GM10266 (cell line): ENCODE measurements around the gene GPX6.
"Not testable (repeated sequence)": the region's sequence is repeated elsewhere in the genome, so short reads cannot be mapped to it uniquely, and the experiment has no call there.

Source experiments
- DNase-seq: peaks from one replicate; pipeline ENCODE4 v3.0.0; 2012; ENCODE audit errors: extremely low spot score
- CTCF ChIP-seq: IDR thresholded peaks from 2 replicates; pipeline ENCODE4 v1.5.1; 2012; ENCODE audit warnings: mild to moderate bottlenecking, low read depth; ENCODE audit not compliant: control insufficient read depth, insufficient read depth; ENCODE audit errors: missing control alignments

Gene GPX6

GRCh38 chr6:28478518-28478917 is 37.1 kb downstream of the GPX6 start:
- DNase-seq = no peak
- no peak for TF ChIP-seq CTCF

GRCh38 chr6:28474441-28475219 is 41.0 kb downstream of the GPX6 start:
- no peak for TF ChIP-seq CTCF
- DNase-seq = peak; percentile 71

GRCh38 chr6:28469153-28469745 is 46.3 kb downstream of the GPX6 start:
- DNase-seq = not testable (repeated sequence)

- TF ChIP-seq CTCF = no peak
- no peak for DNase-seq
Observed at GRCh38 chr6:28468056-28468455, 47.5 kb downstream of the GPX6 start.

- TF ChIP-seq CTCF = no peak
- DNase-seq = no peak
Observed at GRCh38 chr6:28462401-28462800, 53.2 kb downstream of the GPX6 start.

- no peak for DNase-seq
- no peak for TF ChIP-seq CTCF
Observed at GRCh38 chr6:28458568-28458967, 57.0 kb downstream of the GPX6 start.
